AG10803 (cell line): Measurements from ENCODE around the gene PACRG.

ENCODE experiments used
- DNase-seq: peaks from one replicate; pipeline ENCODE4 v3.0.0; 2010; ENCODE audit warnings: low read depth
- H3K4me3 ChIP-seq: 2 replicates; pipeline ENCODE4 v1.5.1; 2011; ENCODE audit warnings: mild to moderate bottlenecking, low read length, control low read depth
- CTCF ChIP-seq: conservative IDR thresholded peaks from 2 replicates; pipeline ENCODE4 v1.5.1; 2011; ENCODE audit warnings: mild to moderate bottlenecking, low read length, control low read depth, inconsistent platforms

Gene PACRG

GRCh38 chr6:163212123-163212522, 484.3 kb downstream of the PACRG start:
- H3K4me3 ChIP-seq, result no peak overlapping the region
- TF ChIP-seq CTCF, result no peak
- DNase-seq, result no peak

- no peak for TF ChIP-seq CTCF
- DNase-seq, result no peak
- H3K4me3 ChIP-seq, result no peak overlapping the region
These were observed 486.5 kb downstream of the PACRG start for GRCh38 chr6:163214259-163214658.

- no peak for DNase-seq
- TF ChIP-seq CTCF, result no peak
- H3K4me3 ChIP-seq, result no peak overlapping the region
These were observed 490.7 kb downstream of the PACRG start for GRCh38 chr6:163218361-163218894.

GRCh38 chr6:163226181-163226835, 498.5 kb downstream of the PACRG start:
- no peak for DNase-seq
- no peak for TF ChIP-seq CTCF
- no peak overlapping the region for H3K4me3 ChIP-seq

GRCh38 chr6:163226836-163227485, 499.2 kb downstream of the PACRG start:
- TF ChIP-seq CTCF, result no peak
- peak; percentile 1 for DNase-seq
- no peak overlapping the region for H3K4me3 ChIP-seq

GRCh38 chr6:163228041-163228440, 500.3 kb downstream of the PACRG start:
- H3K4me3 ChIP-seq, result no peak overlapping the region
- TF ChIP-seq CTCF, result no peak
- DNase-seq, result no peak

- TF ChIP-seq CTCF, result no peak
- H3K4me3 ChIP-seq, result no peak overlapping the region
- DNase-seq, result no peak
These were observed 501.3 kb downstream of the PACRG start for GRCh38 chr6:163229050-163229449.
